ENCODE results near the gene GOLGA3.
A peak's percentile ranks its signal among the peaks of the same experiment; 100 is the strongest.
"Not testable (repeated sequence)": the region's sequence is repeated elsewhere in the genome, so short reads cannot be mapped to it uniquely, and the experiment has no call there.

Gene GOLGA3

DNA sequence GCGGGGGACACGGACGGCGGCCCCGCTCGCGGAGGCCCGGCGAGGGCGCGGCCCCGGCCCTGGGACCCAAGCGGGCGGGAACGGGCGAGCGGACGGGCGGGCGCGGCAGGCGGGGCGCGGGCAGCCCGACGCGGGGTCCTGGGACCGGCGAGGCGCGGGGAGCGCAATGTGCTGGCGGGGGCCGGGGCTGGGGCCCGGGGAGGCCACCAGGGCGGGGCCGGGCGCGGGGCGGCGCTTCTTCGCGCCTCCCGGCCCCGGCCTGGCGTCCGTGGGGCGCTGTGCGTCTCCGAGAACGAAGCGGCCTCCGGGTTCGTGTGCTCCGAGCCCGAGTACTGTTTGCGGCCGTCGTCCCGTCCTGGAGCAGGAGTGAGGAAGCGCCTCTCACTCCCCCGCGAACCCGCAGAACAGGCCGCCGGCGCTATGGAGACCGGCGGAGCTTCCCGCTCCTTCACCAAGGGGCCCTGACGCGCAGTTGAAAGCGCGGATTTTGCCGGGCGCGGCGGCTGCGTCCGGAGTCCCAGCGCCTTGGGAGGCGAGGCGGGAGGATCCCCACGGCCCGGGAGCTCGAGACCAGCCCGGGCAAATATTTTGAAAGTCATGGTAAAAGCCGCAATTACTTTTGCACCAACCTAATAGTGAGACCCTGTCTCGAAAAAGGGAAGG is 66.6 kb downstream of the GOLGA3 start:
- Histone ChIP-seq H3K27ac (ENCODE audit: poor library complexity, severe bottlenecking) (peak overlapping the region; percentile 99), H3K27me3 (ENCODE audit: insufficient read depth, poor library complexity, severe bottlenecking) (no peaks in the 10 kb centered on the region), H3K4me3 (ENCODE audit: severe bottlenecking) (peak overlapping the region; percentile 99), H3K4me1 (ENCODE audit: insufficient read depth, poor library complexity, severe bottlenecking) (peaks cover 7% of the 10 kb centered on the region), H3K36me3 (ENCODE audit: low read depth) (peaks cover 30% of the 10 kb centered on the region), H3K9me3 (ENCODE audit: severe bottlenecking) (no peaks in the 10 kb centered on the region)
- ATAC-seq (ENCODE audit: low read depth) (peak; percentile 77), DNase-seq (ENCODE audit: low spot score) (peak; percentile 86)
- TF ChIP-seq, protein P1, sequence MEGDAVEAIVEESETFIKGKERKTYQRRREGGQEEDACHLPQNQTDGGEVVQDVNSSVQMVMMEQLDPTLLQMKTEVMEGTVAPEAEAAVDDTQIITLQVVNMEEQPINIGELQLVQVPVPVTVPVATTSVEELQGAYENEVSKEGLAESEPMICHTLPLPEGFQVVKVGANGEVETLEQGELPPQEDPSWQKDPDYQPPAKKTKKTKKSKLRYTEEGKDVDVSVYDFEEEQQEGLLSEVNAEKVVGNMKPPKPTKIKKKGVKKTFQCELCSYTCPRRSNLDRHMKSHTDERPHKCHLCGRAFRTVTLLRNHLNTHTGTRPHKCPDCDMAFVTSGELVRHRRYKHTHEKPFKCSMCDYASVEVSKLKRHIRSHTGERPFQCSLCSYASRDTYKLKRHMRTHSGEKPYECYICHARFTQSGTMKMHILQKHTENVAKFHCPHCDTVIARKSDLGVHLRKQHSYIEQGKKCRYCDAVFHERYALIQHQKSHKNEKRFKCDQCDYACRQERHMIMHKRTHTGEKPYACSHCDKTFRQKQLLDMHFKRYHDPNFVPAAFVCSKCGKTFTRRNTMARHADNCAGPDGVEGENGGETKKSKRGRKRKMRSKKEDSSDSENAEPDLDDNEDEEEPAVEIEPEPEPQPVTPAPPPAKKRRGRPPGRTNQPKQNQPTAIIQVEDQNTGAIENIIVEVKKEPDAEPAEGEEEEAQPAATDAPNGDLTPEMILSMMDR (IDR thresholded peaks at IDR 0.05; ENCODE audit: poor library complexity, severe bottlenecking), result peak; percentile 21

- Histone ChIP-seq H3K27ac (ENCODE audit: poor library complexity, severe bottlenecking) (peak within 1 kb of the TSS; percentile 99), H3K27me3 (ENCODE audit: insufficient read depth, poor library complexity, severe bottlenecking) (no peaks in the 10 kb centered on the region), H3K4me3 (ENCODE audit: severe bottlenecking) (peak within 1 kb of the TSS; percentile 99), H3K36me3 (ENCODE audit: low read depth) (peaks cover 38% of the 10 kb centered on the region), H3K4me1 (ENCODE audit: insufficient read depth, poor library complexity, severe bottlenecking) (peaks cover 7% of the 10 kb centered on the region), H3K9me3 (ENCODE audit: severe bottlenecking) (no peaks in the 10 kb centered on the region)
- DNase-seq (ENCODE audit: low spot score), result peak; percentile 68
- TF ChIP-seq, protein P1 (IDR thresholded peaks at IDR 0.05; ENCODE audit: poor library complexity, severe bottlenecking), result no peak
- peak; percentile 23; the same call in 2 of the 3 replicates for ATAC-seq (ENCODE audit: low read depth)
Observed at GRCh38 chr12:132761032-132761920, 67.4 kb downstream of the GOLGA3 start, which contains the start of gene ANKLE2. ANKLE2 (minus strand) TSS chr12:132761832; CDS start chr12:132761798, 34 bp downstream.

DNA sequence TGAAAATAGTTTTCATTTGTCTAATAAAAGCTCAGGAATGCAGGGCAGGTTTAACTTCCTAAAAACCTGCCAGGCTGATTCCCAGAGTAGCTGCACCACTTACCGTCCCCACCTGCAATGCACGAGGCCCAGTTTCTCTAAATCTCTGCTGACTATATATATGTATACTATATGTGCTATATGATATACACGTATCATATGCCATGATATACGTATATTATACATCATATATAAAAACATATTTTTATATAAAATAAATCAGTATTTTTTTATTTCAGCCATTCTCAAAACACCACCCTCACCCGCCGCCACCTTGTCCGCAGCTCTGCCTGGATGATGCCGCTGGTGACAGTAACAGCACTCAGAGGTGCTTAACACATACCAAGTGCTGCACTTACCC is 69.3 kb downstream of the GOLGA3 start:
- TF ChIP-seq, protein P1 (IDR thresholded peaks at IDR 0.05; ENCODE audit: poor library complexity, severe bottlenecking), result no peak
- ATAC-seq (ENCODE audit: low read depth) (no peak), DNase-seq (ENCODE audit: low spot score) (no peak)
- H3K4me3 ChIP-seq (ENCODE audit: severe bottlenecking), result peak overlapping the region; percentile 99
- peak overlapping the region; percentile 99 for H3K27ac ChIP-seq (ENCODE audit: poor library complexity, severe bottlenecking)
- H3K27me3 ChIP-seq (ENCODE audit: insufficient read depth, poor library complexity, severe bottlenecking), result no peaks in the 10 kb centered on the region
- peaks cover 7% of the 10 kb centered on the region for H3K4me1 ChIP-seq (ENCODE audit: insufficient read depth, poor library complexity, severe bottlenecking)
- H3K36me3 ChIP-seq (ENCODE audit: low read depth), result peaks cover 57% of the 10 kb centered on the region
- H3K9me3 ChIP-seq (ENCODE audit: severe bottlenecking), result no peaks in the 10 kb centered on the region

DNA sequence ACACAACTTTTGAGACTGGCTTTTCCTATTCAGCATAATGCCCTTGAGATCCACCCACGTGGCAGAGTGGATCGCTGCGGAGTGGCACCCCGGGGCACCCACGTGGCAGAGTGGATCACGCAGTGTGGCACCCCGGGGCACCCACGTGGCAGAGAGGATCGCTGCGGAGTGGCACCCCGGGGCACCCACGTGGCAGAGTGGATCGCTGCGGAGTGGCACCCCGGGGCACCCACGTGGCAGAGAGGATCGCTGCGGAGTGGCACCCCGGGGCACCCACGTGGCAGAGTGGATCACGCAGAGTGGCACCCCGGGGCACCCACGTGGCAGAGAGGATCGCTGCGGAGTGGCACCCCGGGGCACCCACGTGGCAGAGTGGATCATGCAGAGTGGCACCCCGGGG is 69.8 kb downstream of the GOLGA3 start:
- ATAC-seq (ENCODE audit: low read depth); H3K9me3 ChIP-seq (ENCODE audit: severe bottlenecking); H3K27me3 ChIP-seq (ENCODE audit: insufficient read depth, poor library complexity, severe bottlenecking); DNase-seq (ENCODE audit: low spot score); H3K4me3 ChIP-seq (ENCODE audit: severe bottlenecking); H3K4me1 ChIP-seq (ENCODE audit: insufficient read depth, poor library complexity, severe bottlenecking): not testable (repeated sequence)
- Histone ChIP-seq H3K36me3 (ENCODE audit: low read depth) (peaks cover 63% of the 10 kb centered on the region), H3K27ac (ENCODE audit: poor library complexity, severe bottlenecking) (peak overlapping the region; percentile 99)

DNA sequence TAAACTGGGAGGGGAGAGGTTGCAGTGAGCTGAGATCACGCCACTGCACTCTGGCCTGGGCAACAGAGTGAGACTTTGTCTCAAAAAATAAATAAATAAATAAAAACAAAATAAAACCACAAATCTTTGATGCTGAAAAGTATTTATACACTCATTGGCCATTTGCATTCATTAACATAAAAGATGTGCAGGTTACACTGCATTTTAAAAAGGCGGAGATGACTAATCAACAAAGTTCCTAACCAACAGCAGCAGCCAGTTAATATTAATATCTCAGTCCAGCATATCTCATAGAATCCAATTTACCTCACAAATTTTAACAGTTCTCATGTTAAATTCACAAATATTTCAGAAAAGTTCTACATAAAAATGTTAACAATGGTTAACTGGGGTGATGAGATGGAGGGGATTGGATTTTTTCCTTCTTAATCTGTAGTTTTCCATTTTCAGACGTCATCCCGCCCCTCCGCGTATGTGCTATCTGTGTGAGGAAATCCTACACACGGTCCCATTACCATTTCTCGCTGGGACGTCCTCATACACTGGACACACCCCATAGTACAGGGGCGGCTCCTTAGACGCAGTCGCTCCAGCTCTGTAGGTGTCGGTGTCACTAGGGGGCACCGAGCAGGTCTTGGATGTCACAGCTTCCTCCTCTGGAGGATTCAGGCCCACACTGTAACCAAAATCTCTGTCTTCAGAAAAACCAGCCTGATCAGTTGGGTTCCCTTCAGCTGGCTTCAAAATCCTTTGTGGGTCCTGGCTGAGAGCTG is 74.3 kb downstream of the GOLGA3 start:
- H3K9me3 ChIP-seq (ENCODE audit: severe bottlenecking), result no peaks in the 10 kb centered on the region
- H3K36me3 ChIP-seq (ENCODE audit: low read depth), result peaks cover 97% of the 10 kb centered on the region
- no peak overlapping the region for H3K4me3 ChIP-seq (ENCODE audit: severe bottlenecking)
- H3K27me3 ChIP-seq (ENCODE audit: insufficient read depth, poor library complexity, severe bottlenecking), result no peaks in the 10 kb centered on the region
- DNase-seq (ENCODE audit: low spot score), result no peak
- H3K4me1 ChIP-seq (ENCODE audit: insufficient read depth, poor library complexity, severe bottlenecking), result peaks cover 2% of the 10 kb centered on the region
- no peak overlapping the region for H3K27ac ChIP-seq (ENCODE audit: poor library complexity, severe bottlenecking)
- TF ChIP-seq, protein P1 (IDR thresholded peaks at IDR 0.05; ENCODE audit: poor library complexity, severe bottlenecking), result no peak
- ATAC-seq (ENCODE audit: low read depth), result peak; percentile 28; the same call in 1 of the 3 replicates

- not testable (repeated sequence) for DNase-seq (ENCODE audit: low spot score)
Observed at GRCh38 chr12:132753670-132754069, 75.0 kb downstream of the GOLGA3 start.

More at GRCh38 chr12:132753670-132754069, 75.0 kb downstream of the GOLGA3 start:
- not testable (repeated sequence) for H3K27me3 ChIP-seq (ENCODE audit: insufficient read depth, poor library complexity, severe bottlenecking); H3K4me1 ChIP-seq (ENCODE audit: insufficient read depth, poor library complexity, severe bottlenecking); H3K4me3 ChIP-seq (ENCODE audit: severe bottlenecking); H3K9me3 ChIP-seq (ENCODE audit: severe bottlenecking); H3K27ac ChIP-seq (ENCODE audit: poor library complexity, severe bottlenecking); ATAC-seq (ENCODE audit: low read depth)
- H3K36me3 ChIP-seq (ENCODE audit: low read depth), result peaks cover 100% of the 10 kb centered on the region

Data from RWPE2 (cell line).